Measurements from ENCODE around the gene TMEM244. TPM values are rescaled to one million over a fixed set of nuclear protein-coding genes. Genes with fewer than 3 reads are reported as not detected.

The TMEM244 gene
- total RNA-seq, 1 donor, result 0.45 TPM

DNA sequence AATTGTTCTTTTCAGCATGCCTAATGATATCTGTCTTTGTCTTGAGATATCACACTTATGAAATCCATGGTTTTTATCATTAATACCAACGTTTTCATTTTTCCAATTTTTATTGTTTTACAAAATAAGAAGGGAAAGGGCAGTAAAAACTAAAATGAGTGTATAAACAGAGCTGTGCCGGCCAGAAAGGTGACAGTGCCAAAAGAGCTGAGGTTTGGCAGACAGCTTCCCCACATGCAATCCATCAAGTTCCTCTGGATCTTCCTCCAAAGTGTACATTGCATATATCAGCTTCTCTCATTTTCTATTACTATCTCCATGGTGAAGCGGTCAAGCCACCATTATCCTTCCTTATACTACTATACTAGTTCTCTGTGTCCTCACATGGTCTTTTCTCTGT is 10.1 kb upstream of the TMEM244 start:
- H3K4me3 ChIP-seq (ENCODE audit: low read depth, low read length), result no peak overlapping the region
- peak; percentile 66 for DNase-seq (ENCODE audit: low read depth)
- TF ChIP-seq, protein P1, sequence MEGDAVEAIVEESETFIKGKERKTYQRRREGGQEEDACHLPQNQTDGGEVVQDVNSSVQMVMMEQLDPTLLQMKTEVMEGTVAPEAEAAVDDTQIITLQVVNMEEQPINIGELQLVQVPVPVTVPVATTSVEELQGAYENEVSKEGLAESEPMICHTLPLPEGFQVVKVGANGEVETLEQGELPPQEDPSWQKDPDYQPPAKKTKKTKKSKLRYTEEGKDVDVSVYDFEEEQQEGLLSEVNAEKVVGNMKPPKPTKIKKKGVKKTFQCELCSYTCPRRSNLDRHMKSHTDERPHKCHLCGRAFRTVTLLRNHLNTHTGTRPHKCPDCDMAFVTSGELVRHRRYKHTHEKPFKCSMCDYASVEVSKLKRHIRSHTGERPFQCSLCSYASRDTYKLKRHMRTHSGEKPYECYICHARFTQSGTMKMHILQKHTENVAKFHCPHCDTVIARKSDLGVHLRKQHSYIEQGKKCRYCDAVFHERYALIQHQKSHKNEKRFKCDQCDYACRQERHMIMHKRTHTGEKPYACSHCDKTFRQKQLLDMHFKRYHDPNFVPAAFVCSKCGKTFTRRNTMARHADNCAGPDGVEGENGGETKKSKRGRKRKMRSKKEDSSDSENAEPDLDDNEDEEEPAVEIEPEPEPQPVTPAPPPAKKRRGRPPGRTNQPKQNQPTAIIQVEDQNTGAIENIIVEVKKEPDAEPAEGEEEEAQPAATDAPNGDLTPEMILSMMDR (IDR thresholded peaks at IDR 0.05; ENCODE audit: insufficient read depth, low read length), result no peak

DNA sequence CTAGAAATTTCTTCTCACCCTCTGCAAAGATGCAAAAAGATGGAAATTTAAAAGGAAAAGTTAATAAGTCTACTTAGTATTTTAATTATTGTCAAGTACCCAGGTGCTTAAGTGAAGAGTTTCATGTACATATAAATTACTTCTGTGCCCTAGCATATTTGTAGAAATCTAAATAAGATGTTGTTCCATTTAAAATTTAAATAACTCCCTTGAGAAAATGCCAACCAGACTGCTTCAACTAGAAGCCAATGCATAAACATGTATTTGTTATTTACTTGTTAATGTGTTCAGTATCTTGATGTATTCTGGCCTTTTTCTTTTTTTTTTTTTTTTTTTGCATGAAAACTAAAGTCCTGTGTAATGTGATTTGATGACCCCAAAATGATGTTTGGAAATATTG is 6.3 kb upstream of the TMEM244 start:
- TF ChIP-seq, protein P1 (IDR thresholded peaks at IDR 0.05; ENCODE audit: insufficient read depth, low read length), result no peak
- DNase-seq (ENCODE audit: low read depth), result no peak
- no peak overlapping the region for H3K4me3 ChIP-seq (ENCODE audit: low read depth, low read length)

DNA sequence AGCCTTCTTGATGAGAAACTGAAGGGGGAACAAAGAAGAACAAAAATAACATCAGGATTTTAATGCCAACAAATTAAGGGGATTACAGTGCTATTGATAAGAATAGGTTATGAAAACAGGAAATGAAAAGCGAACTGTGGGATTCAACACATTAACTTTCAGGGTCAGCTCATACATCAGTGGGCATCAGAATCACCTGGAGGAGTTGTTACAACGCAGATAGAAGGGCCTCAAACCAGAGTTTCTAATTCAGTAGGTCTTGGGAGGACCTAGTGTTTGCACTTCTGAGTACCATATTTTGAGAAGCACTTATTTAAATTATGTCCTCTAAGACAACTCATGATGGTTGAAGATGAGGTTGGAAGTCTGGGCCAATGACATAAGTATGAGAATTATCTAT is 5.6 kb upstream of the TMEM244 start:
- no peak for DNase-seq (ENCODE audit: low read depth)
- TF ChIP-seq, protein P1 (IDR thresholded peaks at IDR 0.05; ENCODE audit: insufficient read depth, low read length), result no peak
- H3K4me3 ChIP-seq (ENCODE audit: low read depth, low read length), result no peak overlapping the region

DNA sequence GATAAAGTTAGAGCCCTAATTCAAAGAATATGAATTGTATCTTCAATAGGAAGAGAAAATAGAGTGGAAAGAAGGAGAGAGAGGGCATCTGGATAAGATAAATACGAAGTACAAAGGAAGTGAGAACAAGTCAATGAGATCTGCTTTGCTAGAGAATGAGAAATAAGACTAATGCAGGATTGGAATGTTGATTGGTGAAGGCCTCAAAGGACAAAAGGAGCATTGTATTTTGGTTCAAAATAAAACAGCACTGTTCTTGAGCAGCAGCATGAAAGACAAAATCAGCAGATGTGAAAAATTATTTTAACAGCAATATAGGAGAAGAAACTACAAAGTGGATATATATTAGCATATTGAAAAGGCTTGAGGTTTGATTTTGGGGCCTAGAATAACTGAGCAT is 5.1 kb upstream of the TMEM244 start:
- TF ChIP-seq, protein P1 (IDR thresholded peaks at IDR 0.05; ENCODE audit: insufficient read depth, low read length), result no peak
- DNase-seq (ENCODE audit: low read depth), result no peak
- no peak overlapping the region for H3K4me3 ChIP-seq (ENCODE audit: low read depth, low read length)

DNA sequence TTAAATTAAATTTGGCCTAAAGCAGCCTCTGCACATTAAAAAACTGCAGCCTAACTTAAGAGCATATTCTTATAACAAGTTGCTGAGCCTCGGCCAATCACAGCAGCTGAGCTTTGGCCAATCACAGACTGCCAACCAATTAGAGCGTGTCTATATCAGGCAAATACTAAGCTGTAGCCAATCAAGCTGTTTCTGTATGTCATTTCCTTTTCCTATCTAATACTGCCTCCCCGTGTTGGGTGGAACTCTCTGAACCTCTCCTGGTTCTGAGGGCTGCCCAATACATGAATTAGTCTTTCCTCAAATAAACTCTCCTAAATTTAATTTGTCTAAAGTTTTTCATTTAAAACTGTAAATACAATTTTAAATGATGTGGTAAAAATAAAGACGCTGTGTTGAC is 3.9 kb upstream of the TMEM244 start:
- no peak overlapping the region for H3K4me3 ChIP-seq (ENCODE audit: low read depth, low read length)
- TF ChIP-seq, protein P1 (IDR thresholded peaks at IDR 0.05; ENCODE audit: insufficient read depth, low read length), result no peak
- no peak for DNase-seq (ENCODE audit: low read depth)

DNA sequence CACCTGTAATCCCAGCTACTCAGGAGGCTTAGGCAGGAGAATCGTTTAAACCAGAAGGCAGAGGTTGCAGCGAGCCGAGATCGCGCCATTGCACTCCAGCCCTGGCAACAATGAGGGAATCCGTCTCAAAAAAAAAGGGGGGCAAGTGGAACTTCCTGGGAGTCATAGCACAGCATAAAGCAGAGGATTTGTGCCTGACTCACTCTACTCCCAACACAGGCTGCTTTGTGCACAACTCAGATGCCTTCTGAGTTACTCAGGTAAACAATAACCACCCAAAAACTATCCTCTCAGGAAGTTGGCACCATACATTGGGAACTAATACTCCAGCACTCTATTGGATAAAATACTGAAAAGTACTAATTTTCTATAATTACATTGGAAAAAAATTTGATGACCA is 2.5 kb upstream of the TMEM244 start:
- H3K4me3 ChIP-seq (ENCODE audit: low read depth, low read length), result no peak overlapping the region
- TF ChIP-seq, protein P1 (IDR thresholded peaks at IDR 0.05; ENCODE audit: insufficient read depth, low read length), result no peak
- DNase-seq (ENCODE audit: low read depth), result no peak

DNA sequence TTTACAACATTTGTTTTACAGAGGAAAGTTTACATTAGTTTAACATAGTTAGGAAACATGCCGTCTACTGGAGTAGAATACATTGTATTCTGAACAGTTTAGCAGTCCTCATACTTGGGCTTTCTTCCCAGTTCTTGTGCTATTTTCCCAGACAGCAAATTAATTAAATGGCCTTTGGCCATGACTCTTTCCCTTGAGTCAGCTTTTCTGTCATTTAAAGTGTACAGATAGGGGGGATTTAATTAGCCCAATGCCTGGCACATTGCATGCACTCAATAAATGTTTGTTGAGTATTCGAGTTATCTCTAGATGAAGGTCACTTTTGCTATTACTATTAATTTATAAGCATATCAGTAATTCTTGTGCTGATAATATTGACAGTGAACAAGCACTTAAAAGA is 1.6 kb downstream of the TMEM244 start:
- DNase-seq (ENCODE audit: low read depth), result peak; percentile 54
- TF ChIP-seq, protein P1 (IDR thresholded peaks at IDR 0.05; ENCODE audit: insufficient read depth, low read length), result no peak
- H3K4me3 ChIP-seq (ENCODE audit: low read depth, low read length), result no peak overlapping the region
